SH-SY5Y (cell line): ENCODE data around the gene STBD1.

ENCODE experiments used
- GATA2 ChIP-seq: IDR thresholded peaks from 2 replicates; pipeline ENCODE4 v1.6.1; 2011; ENCODE audit warnings: mild to moderate bottlenecking, low read depth, low read length
- GATA3 ChIP-seq: IDR thresholded peaks from 2 replicates; pipeline ENCODE4 v1.6.1; 2011; ENCODE audit warnings: low read depth, mild to moderate bottlenecking, low read length, moderate library complexity

DNA sequence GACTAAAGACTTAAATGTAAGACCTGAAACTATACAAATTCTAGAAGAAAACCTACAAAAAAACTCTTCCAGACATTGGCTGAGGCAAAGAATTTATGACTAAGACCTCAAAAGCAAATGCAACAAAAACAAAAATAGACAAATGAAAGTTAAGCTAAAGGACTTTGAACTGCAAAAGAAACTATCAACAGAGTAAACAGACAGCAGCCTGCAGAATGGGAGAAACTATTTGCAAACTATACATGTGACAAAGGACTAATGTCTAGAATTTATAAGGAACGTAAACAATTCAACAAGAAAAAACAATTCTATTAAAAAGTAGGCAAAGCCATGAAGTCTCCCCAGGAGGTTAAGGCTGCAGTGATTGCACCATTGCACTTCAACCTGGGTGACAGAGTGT lies 46.0 kb upstream of the STBD1 start:
- TF ChIP-seq GATA3 (no peak), GATA2 (no peak)
